Mononuclear cell (primary cell): ENCODE data around the gene QKI. TPM values are rescaled to one million over a fixed set of nuclear protein-coding genes. Genes with fewer than 3 reads are reported as not detected.
"Not testable (repeated sequence)": the region's sequence is repeated elsewhere in the genome, so short reads cannot be mapped to it uniquely, and the experiment has no call there.

ENCODE experiments used
- H3K27me3 ChIP-seq: 2 replicates; pipeline ENCODE4 v1.6.0; 2011; ENCODE audit warnings: low read length, control low read depth; ENCODE audit not compliant: insufficient read depth
- H3K4me1 ChIP-seq: 2 replicates; pipeline ENCODE4 v1.5.1; 2011; ENCODE audit warnings: mild to moderate bottlenecking, low read length, control low read depth; ENCODE audit not compliant: insufficient read depth
- H3K4me3 ChIP-seq: 2 replicates; pipeline ENCODE4 v1.5.1; 2011; ENCODE audit warnings: mild to moderate bottlenecking, low read length, moderate library complexity
- H3K9me3 ChIP-seq: 2 replicates; pipeline ENCODE4 v1.5.1; 2011; ENCODE audit warnings: low read depth, mild to moderate bottlenecking, control low read depth, low read length
- total RNA-seq: library from RNA; depleted of rRNA; stranded (reverse); fragments of >200 nt; gene quantifications from one replicate; pipeline ENCODE4 v1.2.3, GENCODE V29; 2012

QKI gene
- total RNA-seq, 1 donor, result 167 TPM

GRCh38 chr6:163383912-163384311, 30.6 kb upstream of the QKI start:
- H3K4me1 ChIP-seq, result peaks cover 4% of the 10 kb centered on the region
- no peak overlapping the region for H3K4me3 ChIP-seq
- no peaks in the 10 kb centered on the region for H3K27me3 ChIP-seq
- H3K9me3 ChIP-seq, result no peaks in the 10 kb centered on the region

- Histone ChIP-seq H3K9me3 (no peaks in the 10 kb centered on the region), H3K4me1 (peaks cover 9% of the 10 kb centered on the region), H3K27me3 (no peaks in the 10 kb centered on the region), H3K4me3 (no peak overlapping the region)
These were observed 30.0 kb upstream of the QKI start for GRCh38 chr6:163384510-163384909.

GRCh38 chr6:163385503-163385902, 29.0 kb upstream of the QKI start:
- not testable (repeated sequence) for H3K9me3 ChIP-seq, H3K4me3 ChIP-seq, H3K27me3 ChIP-seq
- H3K4me1 ChIP-seq, result peaks cover 12% of the 10 kb centered on the region

- Histone ChIP-seq H3K4me3 (no peak overlapping the region), H3K9me3 (no peaks in the 10 kb centered on the region), H3K4me1 (peaks cover 12% of the 10 kb centered on the region), H3K27me3 (no peaks in the 10 kb centered on the region)
These were observed 28.1 kb upstream of the QKI start for GRCh38 chr6:163386329-163386908.

- Histone ChIP-seq H3K4me1 (peaks cover 12% of the 10 kb centered on the region), H3K27me3 (no peaks in the 10 kb centered on the region), H3K4me3 (no peak overlapping the region), H3K9me3 (no peaks in the 10 kb centered on the region)
These were observed 27.2 kb upstream of the QKI start for GRCh38 chr6:163387317-163387716.

GRCh38 chr6:163389354-163389753, 25.2 kb upstream of the QKI start:
- H3K4me1 ChIP-seq, result peaks cover 9% of the 10 kb centered on the region
- H3K4me3 ChIP-seq, result no peak overlapping the region
- no peaks in the 10 kb centered on the region for H3K27me3 ChIP-seq
- H3K9me3 ChIP-seq, result no peaks in the 10 kb centered on the region

GRCh38 chr6:163390770-163391169, 23.7 kb upstream of the QKI start:
- no peaks in the 10 kb centered on the region for H3K27me3 ChIP-seq
- H3K9me3 ChIP-seq, result no peaks in the 10 kb centered on the region
- peaks cover 8% of the 10 kb centered on the region for H3K4me1 ChIP-seq
- no peak overlapping the region for H3K4me3 ChIP-seq

GRCh38 chr6:163391985-163392384, 22.5 kb upstream of the QKI start:
- peaks cover 17% of the 10 kb centered on the region for H3K4me1 ChIP-seq
- no peaks in the 10 kb centered on the region for H3K9me3 ChIP-seq
- H3K27me3 ChIP-seq, result peaks cover 8% of the 10 kb centered on the region
- H3K4me3 ChIP-seq, result no peak overlapping the region

- Histone ChIP-seq H3K9me3 (no peaks in the 10 kb centered on the region), H3K4me1 (peaks cover 22% of the 10 kb centered on the region)
These were observed 22.0 kb upstream of the QKI start for GRCh38 chr6:163392533-163392932.

GRCh38 chr6:163393923-163394322, 20.6 kb upstream of the QKI start:
- H3K9me3 ChIP-seq, result no peaks in the 10 kb centered on the region
- H3K4me3 ChIP-seq, result no peak overlapping the region
- peaks cover 17% of the 10 kb centered on the region for H3K27me3 ChIP-seq
- peaks cover 31% of the 10 kb centered on the region for H3K4me1 ChIP-seq

More at GRCh38 chr6:163392533-163392932, 22.0 kb upstream of the QKI start:
- Histone ChIP-seq H3K4me3 (no peak overlapping the region), H3K27me3 (peaks cover 14% of the 10 kb centered on the region)

- Histone ChIP-seq H3K4me1 (peaks cover 32% of the 10 kb centered on the region), H3K4me3 (no peak overlapping the region), H3K9me3 (no peaks in the 10 kb centered on the region), H3K27me3 (peaks cover 17% of the 10 kb centered on the region)
These were observed 19.9 kb upstream of the QKI start for GRCh38 chr6:163394659-163395058.

GRCh38 chr6:163395122-163395830, 19.2 kb upstream of the QKI start:
- no peak overlapping the region for H3K4me3 ChIP-seq
- H3K9me3 ChIP-seq, result no peaks in the 10 kb centered on the region
- H3K4me1 ChIP-seq, result peaks cover 31% of the 10 kb centered on the region
- H3K27me3 ChIP-seq, result peaks cover 17% of the 10 kb centered on the region

GRCh38 chr6:163395831-163396185, 18.7 kb upstream of the QKI start:
- no peak overlapping the region for H3K4me3 ChIP-seq
- peaks cover 31% of the 10 kb centered on the region for H3K4me1 ChIP-seq
- no peaks in the 10 kb centered on the region for H3K9me3 ChIP-seq

GRCh38 chr6:163397326-163397725, 17.2 kb upstream of the QKI start:
- peaks cover 31% of the 10 kb centered on the region for H3K4me1 ChIP-seq
- no peaks in the 10 kb centered on the region for H3K9me3 ChIP-seq
- H3K27me3 ChIP-seq, result peaks cover 17% of the 10 kb centered on the region
- H3K4me3 ChIP-seq, result no peak overlapping the region

More at GRCh38 chr6:163395831-163396185, 18.7 kb upstream of the QKI start:
- H3K27me3 ChIP-seq, result peaks cover 17% of the 10 kb centered on the region

GRCh38 chr6:163398115-163398514, 16.4 kb upstream of the QKI start:
- peaks cover 31% of the 10 kb centered on the region for H3K4me1 ChIP-seq
- H3K9me3 ChIP-seq, result no peaks in the 10 kb centered on the region
- H3K27me3 ChIP-seq, result peaks cover 17% of the 10 kb centered on the region
- H3K4me3 ChIP-seq, result no peak overlapping the region

- Histone ChIP-seq H3K9me3 (no peaks in the 10 kb centered on the region), H3K27me3 (peaks cover 17% of the 10 kb centered on the region), H3K4me1 (peaks cover 36% of the 10 kb centered on the region), H3K4me3 (no peak overlapping the region)
These were observed 15.7 kb upstream of the QKI start for GRCh38 chr6:163398815-163399214.
